Measurements from ENCODE around the gene IQCF5.
"Not testable (repeated sequence)": the region's sequence is repeated elsewhere in the genome, so short reads cannot be mapped to it uniquely, and the experiment has no call there.

The IQCF5 gene

GRCh38 chr3:51875501-51875900 lies at the start of gene IQCF5:
IQCF5 (minus strand) TSS chr3:51875601; CDS start chr3:51875531, 70 bp downstream.
- DNase-seq (ENCODE audit: low read depth in 3 of 3): no peak

GRCh38 chr3:51921081-51921578 lies 45.7 kb upstream of the IQCF5 start:
- DNase-seq (ENCODE audit: low read depth in 3 of 3): no peak

- no peak for DNase-seq (ENCODE audit: low read depth in 3 of 3)
These were observed 41.0 kb upstream of the IQCF5 start for GRCh38 chr3:51916418-51916817.

- DNase-seq (ENCODE audit: low read depth in 3 of 3): no peak
These were observed 32.6 kb upstream of the IQCF5 start for GRCh38 chr3:51908026-51908425.

GRCh38 chr3:51904034-51904823 lies 28.8 kb upstream of the IQCF5 start:
- no peak for DNase-seq (ENCODE audit: low read depth in 3 of 3)

- DNase-seq (ENCODE audit: low read depth in 3 of 3): peak in 2 of 3 experiments; percentile 4 to 19
These were observed 27.0 kb upstream of the IQCF5 start for GRCh38 chr3:51902361-51902760.

GRCh38 chr3:51900043-51900442 lies 24.6 kb upstream of the IQCF5 start:
- not testable (repeated sequence) for DNase-seq (ENCODE audit: low read depth in 3 of 3)

- DNase-seq (ENCODE audit: low read depth in 3 of 3): no peak
These were observed 22.0 kb upstream of the IQCF5 start for GRCh38 chr3:51897391-51897790.

GRCh38 chr3:51896607-51897305 lies 21.4 kb upstream of the IQCF5 start:
- DNase-seq (ENCODE audit: low read depth in 3 of 3): no peak

- no peak for DNase-seq (ENCODE audit: low read depth in 3 of 3)
These were observed 19.5 kb upstream of the IQCF5 start for GRCh38 chr3:51894939-51895338.

- DNase-seq (ENCODE audit: low read depth in 3 of 3): no peak
These were observed 19.0 kb upstream of the IQCF5 start for GRCh38 chr3:51894391-51894790.

GRCh38 chr3:51891242-51892039 lies 16.0 kb upstream of the IQCF5 start:
- no peak for DNase-seq (ENCODE audit: low read depth in 3 of 3)

GRCh38 chr3:51888463-51889105 lies 13.2 kb upstream of the IQCF5 start:
- no peak for DNase-seq (ENCODE audit: low read depth in 3 of 3)

- DNase-seq (ENCODE audit: low read depth in 3 of 3): no peak
These were observed 12.2 kb upstream of the IQCF5 start for GRCh38 chr3:51887620-51888019.

- no peak for DNase-seq (ENCODE audit: low read depth in 3 of 3)
These were observed 11.0 kb upstream of the IQCF5 start for GRCh38 chr3:51886447-51886846.

- DNase-seq (ENCODE audit: low read depth in 3 of 3): no peak
These were observed 4.5 kb upstream of the IQCF5 start for GRCh38 chr3:51879937-51880336.

GRCh38 chr3:51876186-51876585 lies 785 bp upstream of the IQCF5 start:
- no peak for DNase-seq (ENCODE audit: low read depth in 3 of 3)

GRCh38 chr3:51874889-51875288 lies 512 bp downstream of the IQCF5 start:
- DNase-seq (ENCODE audit: low read depth in 3 of 3): no peak

- DNase-seq (ENCODE audit: low read depth in 3 of 3): no peak
These were observed 990 bp downstream of the IQCF5 start for GRCh38 chr3:51874411-51874810.

GRCh38 chr3:51873876-51874275 lies 1.5 kb downstream of the IQCF5 start:
- no peak for DNase-seq (ENCODE audit: low read depth in 3 of 3)

- DNase-seq (ENCODE audit: low read depth in 3 of 3): no peak
These were observed 2.1 kb downstream of the IQCF5 start for GRCh38 chr3:51873253-51873766.

Measured in stimulated activated CD4-positive, alpha-beta T cell treated with anti-CD3 and anti-CD28 coated beads, TNF-alpha, amount 100 ng/mL, for 24 hours (primary cell).